NK-92 (cell line): Measurements from ENCODE around the gene KIFC1.

Experiments
- DNase-seq: peaks from one replicate; lab custom pipeline; 2025; ENCODE audit not compliant: unreplicated experiment; lab: John Stamatoyannopoulos, UW

Gene KIFC1

DNA sequence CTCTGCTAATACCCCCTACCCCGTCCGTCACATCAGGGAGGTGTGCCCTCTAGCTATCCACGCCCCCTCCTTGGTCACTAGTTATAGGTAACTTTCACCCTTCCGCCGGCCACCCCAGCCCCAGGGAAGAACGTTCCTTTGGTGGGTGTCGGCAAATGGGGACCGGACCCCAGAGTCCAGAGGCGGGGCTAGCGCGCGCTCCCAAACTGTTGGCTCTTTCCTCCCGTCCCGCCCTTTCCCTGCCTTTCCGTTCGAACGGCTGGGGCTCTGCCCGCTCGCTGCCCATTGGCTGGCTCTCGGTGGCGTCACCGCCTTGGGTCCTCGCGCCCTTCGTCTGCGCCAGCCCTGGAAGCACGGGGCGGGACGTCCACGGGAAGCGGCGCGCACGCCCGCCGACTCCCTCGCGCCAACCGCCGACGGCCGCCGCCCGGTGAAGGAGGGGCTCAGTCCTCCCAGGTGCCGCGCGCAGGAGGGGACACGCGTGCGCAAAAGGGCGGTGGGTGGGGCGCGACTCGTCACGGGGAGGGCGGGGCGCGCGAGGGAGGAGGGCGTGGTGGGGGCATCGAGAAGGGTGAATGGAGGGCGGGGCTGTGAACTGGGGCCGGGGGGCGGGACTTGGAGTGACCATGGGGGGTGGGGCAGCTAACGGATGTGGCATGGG is 18.6 kb downstream of the KIFC1 start:
- peak; percentile 99 for DNase-seq

GRCh38 chr6:33410711-33411631 is 19.3 kb downstream of the KIFC1 start, which contains the start of gene PHF1:
PHF1 (plus strand) TSS chr6:33411014; CDS start chr6:33412264, 1,250 bp downstream.
- DNase-seq, result no peak

GRCh38 chr6:33411632-33412005 is 20.0 kb downstream of the KIFC1 start:
- DNase-seq, result no peak

- no peak for DNase-seq
Observed at GRCh38 chr6:33412140-33413009, 20.8 kb downstream of the KIFC1 start.

GRCh38 chr6:33413241-33414120 is 21.9 kb downstream of the KIFC1 start:
- DNase-seq, result no peak

DNA sequence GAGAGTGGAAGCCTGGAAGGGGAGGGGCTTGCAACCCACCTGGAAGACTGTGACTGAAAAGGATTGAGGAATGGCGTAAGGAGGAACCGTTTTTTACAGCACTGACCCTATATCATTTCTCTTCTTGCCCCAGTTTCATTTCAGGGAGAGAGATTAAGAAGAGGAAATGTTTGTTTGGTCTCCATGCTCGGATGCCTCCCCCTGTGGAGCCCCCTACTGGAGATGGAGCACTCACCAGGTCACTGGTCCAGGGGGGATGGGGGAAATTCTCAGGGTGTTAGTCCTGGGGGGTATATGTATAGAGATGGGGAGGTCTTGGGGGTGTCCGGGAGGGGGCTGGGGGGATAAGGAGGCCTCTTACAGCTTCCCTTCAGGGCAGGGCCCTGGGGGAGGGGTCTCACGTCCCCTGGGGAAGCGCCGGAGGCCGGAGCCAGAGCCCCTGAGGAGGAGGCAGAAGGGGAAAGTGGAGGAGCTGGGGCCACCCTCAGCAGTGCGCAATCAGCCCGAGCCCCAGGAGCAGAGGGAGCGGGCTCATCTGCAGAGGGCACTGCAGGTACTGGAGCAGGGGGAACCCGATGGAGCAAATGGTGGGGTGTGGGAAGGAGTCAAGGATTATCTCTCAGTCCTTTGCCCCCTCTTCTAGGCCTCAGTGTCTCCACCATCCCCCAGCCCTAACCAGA is 23.1 kb downstream of the KIFC1 start:
- DNase-seq, result no peak

DNA sequence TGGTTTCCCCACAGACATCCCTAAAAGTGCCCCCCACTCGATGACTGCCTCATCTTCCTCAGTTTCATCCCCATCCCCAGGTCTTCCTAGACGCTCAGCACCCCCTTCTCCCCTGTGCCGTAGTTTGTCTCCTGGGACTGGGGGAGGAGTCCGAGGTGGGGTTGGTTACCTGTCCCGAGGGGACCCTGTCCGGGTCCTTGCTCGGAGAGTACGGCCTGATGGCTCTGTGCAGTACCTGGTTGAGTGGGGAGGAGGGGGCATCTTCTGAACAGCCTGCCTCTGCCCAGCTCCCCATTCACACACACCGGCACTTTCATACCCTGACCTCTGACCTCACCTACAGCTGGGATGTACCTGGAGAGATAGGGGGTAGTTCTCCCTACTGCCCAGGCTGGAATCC is 24.2 kb downstream of the KIFC1 start:
- DNase-seq, result no peak

DNA sequence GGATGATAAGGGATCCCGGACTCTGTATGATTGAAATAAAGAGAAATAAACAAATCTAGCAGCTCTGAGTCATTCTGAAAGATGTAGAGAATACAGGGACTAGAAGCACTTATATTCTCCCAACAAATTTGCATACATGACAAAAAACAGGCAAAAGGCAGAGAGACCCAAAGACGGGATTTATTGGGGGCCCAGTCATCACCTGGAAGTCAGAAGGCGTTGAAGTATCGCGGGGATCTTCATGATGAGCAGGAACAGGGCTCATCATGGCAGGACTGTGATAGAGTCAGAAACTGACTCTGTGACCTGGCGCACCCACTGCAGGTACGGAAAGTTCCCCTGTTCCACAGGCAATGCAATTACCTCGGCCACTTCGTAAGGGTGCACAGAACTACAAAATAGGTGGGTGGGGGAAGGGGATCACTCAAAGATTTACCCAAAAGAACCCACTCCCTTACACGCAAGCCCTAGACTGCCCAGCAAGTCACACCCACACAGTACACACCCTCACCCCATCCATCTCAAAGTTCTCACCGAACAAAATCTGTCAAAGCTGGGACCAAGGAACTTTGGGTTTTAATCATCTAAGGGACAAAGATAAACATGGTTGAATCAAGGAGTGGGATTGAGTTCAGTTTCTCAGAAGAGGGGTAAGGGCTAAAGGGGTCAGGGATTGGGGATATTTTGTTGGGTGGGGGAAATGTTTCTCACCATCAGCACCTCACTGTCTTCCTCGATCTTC is 24.9 kb downstream of the KIFC1 start:
- no peak for DNase-seq

- DNase-seq, result no peak
Observed at GRCh38 chr6:33417128-33417902, 25.7 kb downstream of the KIFC1 start.

GRCh38 chr6:33417903-33418689 is 26.5 kb downstream of the KIFC1 start, which contains the start of gene CUTA:
CUTA (minus strand) TSS chr6:33418107; CDS start chr6:33418000, 107 bp downstream.
- peak; percentile 93 for DNase-seq

DNA sequence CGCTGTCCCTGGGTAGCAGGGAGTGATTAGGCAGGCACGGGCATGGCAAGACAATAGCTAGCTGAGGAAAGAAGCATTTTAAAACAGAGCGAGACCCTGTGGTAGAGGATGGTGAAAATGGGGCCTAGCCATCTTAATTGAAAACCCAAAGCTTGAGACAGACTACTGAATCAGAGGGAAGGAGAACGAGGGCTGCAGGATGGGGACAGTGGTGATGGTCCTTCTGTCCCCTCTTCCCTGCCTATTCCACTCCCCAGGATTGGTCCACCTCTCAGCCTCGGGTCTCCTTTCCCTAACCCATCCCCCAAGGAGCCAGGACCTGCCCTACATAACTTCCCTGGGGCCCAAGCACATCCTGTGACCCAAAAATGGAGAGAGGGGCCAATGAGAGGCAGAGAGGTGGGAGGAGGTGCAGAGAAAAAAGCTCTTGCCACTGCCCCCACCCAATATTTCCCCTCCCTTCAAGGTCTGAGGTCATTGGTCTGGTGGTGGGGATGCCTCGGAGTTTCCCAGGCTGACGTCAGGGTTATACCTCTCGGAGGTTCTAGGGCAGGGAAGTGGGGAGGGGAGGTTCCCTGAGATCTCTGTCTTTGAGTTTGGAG is 27.2 kb downstream of the KIFC1 start:
- DNase-seq, result no peak

DNA sequence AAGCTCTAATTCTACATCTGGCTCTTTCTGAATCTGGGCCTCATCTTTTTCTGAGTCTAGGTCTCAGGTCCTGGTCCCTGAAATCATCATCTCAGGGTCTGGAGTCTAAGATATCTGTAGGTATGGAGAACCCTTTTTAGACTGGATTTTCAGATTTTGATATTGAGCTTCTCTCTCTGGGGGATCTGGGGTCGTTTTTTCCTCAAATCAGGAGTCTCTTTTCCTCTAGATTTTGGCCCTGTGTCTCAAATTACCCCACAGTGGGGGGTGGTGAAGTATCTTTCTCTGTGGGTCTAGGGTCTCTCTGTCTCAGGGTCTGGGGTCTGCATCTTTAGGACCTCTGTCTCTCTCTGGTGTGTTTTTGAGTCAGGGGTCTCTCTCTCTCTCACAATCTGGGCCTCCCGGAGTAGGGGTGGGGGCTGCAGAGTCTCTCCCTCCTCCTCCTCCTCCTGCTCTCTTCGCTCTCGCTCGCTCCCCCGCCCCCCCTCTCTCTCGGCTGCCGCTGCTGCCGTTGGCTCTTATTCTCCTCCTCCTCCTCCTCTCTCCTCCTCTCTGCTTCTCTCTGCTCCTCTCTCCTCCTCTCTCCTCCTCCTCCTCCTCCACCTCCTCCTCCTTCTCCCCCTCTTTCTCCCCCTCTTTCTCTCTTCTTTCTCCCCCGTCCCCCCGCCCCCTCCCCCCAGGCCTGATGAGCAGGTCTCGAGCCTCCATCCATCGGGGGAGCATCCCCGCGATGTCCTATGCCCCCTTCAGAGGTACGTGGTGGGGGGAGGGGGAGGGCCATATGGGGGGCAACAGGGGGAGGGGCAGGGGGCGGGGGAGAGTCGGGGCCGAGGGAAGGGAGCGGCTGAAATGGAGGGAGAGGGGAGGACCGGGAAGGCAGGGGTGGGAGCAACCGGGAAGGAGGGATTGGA is 28.2 kb downstream of the KIFC1 start, which contains the start of gene SYNGAP1:
Gene SYNGAP1 (plus strand): TSS at position 486 of the 911 bp plus-strand sequence. CDS start 200 bp downstream, at position 686.
- no peak for DNase-seq

- DNase-seq, result no peak
Observed at GRCh38 chr6:33420491-33421343, 29.1 kb downstream of the KIFC1 start.

DNA sequence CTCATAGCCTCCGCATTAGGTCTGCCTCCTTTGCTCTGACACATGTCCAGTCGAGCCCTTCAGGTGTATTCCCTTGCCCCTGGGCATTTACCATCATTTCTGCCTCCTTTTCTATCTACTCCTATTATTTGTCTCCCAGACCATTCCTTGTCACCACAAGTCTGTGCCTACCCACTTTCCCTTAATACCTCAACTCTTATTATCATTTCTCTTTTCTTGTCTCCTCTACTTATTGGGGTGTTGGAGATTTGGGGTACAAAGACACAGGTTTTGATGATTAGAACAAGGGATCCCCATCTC is 29.7 kb downstream of the KIFC1 start:
- DNase-seq, result no peak

- no peak for DNase-seq
Observed at GRCh38 chr6:33423777-33424176, 32.2 kb downstream of the KIFC1 start.
